ENCODE results near the gene NCOA3. TPM values are rescaled to one million over a fixed set of nuclear protein-coding genes. Genes with fewer than 3 reads are reported as not detected.

The NCOA3 gene
- total and polyA plus RNA-seq, 2 of the 8 experiments (the other 6 are each of a cell fraction or from before 2014, with no cell fraction given): 7.9 to 24.7 TPM

GRCh38 chr20:47475419-47476044 lies 26.2 kb upstream of the NCOA3 start (continued):
- TF ChIP-seq NRF1 (IDR thresholded peaks at IDR 0.05; ENCODE audit: low read depth, low read length): no peak
- no peak for TF ChIP-seq CHD7 (IDR thresholded peaks at IDR 0.05; ENCODE audit: insufficient replicate concordance, low read length)
- no peak for TF ChIP-seq KDM5A (IDR thresholded peaks at IDR 0.05; ENCODE audit: low read length)
- TF ChIP-seq RXRA (IDR thresholded peaks at IDR 0.05; ENCODE audit: insufficient read depth, low read depth, low read length): no peak
- no peak for TF ChIP-seq USF2 (IDR thresholded peaks at IDR 0.05; ENCODE audit: low read length)
- TF ChIP-seq TBP (IDR thresholded peaks at IDR 0.05; ENCODE audit: low read depth, low read length): no peak
